Trophoblast cell (in vitro differentiated cells and primary cell): ENCODE measurements around the gene CUBN.

Experiments used
- DNase-seq, 2 donors: peaks; one replicate each; pipeline ENCODE4 v3.0.0-alpha.2; 2016
- H2AFZ ChIP-seq: 2 replicates; pipeline ENCODE4 v1.6.1; 2013; ENCODE audit warnings: low read length, moderate library complexity, mild to moderate bottlenecking; ENCODE audit not compliant: insufficient read depth, poor library complexity
- H2AK5ac ChIP-seq: 2 replicates; pipeline ENCODE4 v1.6.1; 2013; ENCODE audit warnings: mild to moderate bottlenecking, low read length
- H2BK120ac ChIP-seq: 2 replicates; pipeline ENCODE4 v1.6.1; 2013; ENCODE audit warnings: low read length, mild to moderate bottlenecking, moderate library complexity; ENCODE audit not compliant: insufficient read depth, poor library complexity
- H2BK12ac ChIP-seq: 2 replicates; pipeline ENCODE4 v1.6.1; 2013; ENCODE audit warnings: mild to moderate bottlenecking, low read length, moderate library complexity
- H2BK5ac ChIP-seq: 2 replicates; pipeline ENCODE4 v1.6.1; 2013; ENCODE audit warnings: low read length, low read depth, moderate library complexity, mild to moderate bottlenecking; ENCODE audit not compliant: poor library complexity
- H3K14ac ChIP-seq: 2 replicates; pipeline ENCODE4 v1.6.1; 2013; ENCODE audit warnings: mild to moderate bottlenecking, low read length
- H3K18ac ChIP-seq: 2 replicates; pipeline ENCODE4 v1.6.1; 2013; ENCODE audit warnings: mild to moderate bottlenecking, low read length
- H3K23ac ChIP-seq: 2 replicates; pipeline ENCODE4 v1.6.1; 2013; ENCODE audit warnings: low read length
- H3K27ac ChIP-seq: 2 replicates; pipeline ENCODE4 v1.5.1; 2013; ENCODE audit warnings: low read depth, mild to moderate bottlenecking, inconsistent platforms, low read length, moderate library complexity
- H3K27me3 ChIP-seq: 2 replicates; pipeline ENCODE4 v1.6.1; 2013; ENCODE audit warnings: inconsistent platforms, mild to moderate bottlenecking, low read length, moderate library complexity; ENCODE audit not compliant: insufficient read depth
- H3K36me3 ChIP-seq, 2 experiments: 1 replicate in 1 of 2; 2 replicates in 1 of 2; pipeline ENCODE4 v1.6.1; 2013; ENCODE audit warnings: low read length in 2 of 2, mild to moderate bottlenecking in 2 of 2, moderate library complexity in 1 of 2; ENCODE audit not compliant: insufficient read depth in 2 of 2, control insufficient read depth in 1 of 2
- H3K4ac ChIP-seq: 2 replicates; pipeline ENCODE4 v1.6.1; 2013; ENCODE audit warnings: low read depth, mild to moderate bottlenecking, low read length, moderate library complexity
- H3K4me1 ChIP-seq, 2 experiments: 1 replicate in 1 of 2; 2 replicates in 1 of 2; pipeline ENCODE4 v1.6.1; 2013; ENCODE audit warnings: low read length in 2 of 2, mild to moderate bottlenecking in 2 of 2, moderate library complexity in 1 of 2; ENCODE audit not compliant: insufficient read depth in 2 of 2, control insufficient read depth in 1 of 2
- H3K4me2 ChIP-seq: 2 replicates; pipeline ENCODE4 v1.6.1; 2013; ENCODE audit warnings: inconsistent platforms, mild to moderate bottlenecking, low read length, moderate library complexity
- H3K4me3 ChIP-seq: 2 replicates; pipeline ENCODE4 v1.5.1; 2013; ENCODE audit warnings: mild to moderate bottlenecking, low read depth, low read length, inconsistent platforms
- H3K79me1 ChIP-seq: one replicate; pipeline ENCODE4 v1.6.1; 2013; ENCODE audit warnings: low read length
- H3K79me2 ChIP-seq: 2 replicates; pipeline ENCODE4 v1.6.1; 2013; ENCODE audit warnings: low read length, mild to moderate bottlenecking; ENCODE audit not compliant: control insufficient read depth, insufficient read depth, poor library complexity
- H3K9ac ChIP-seq: 2 replicates; pipeline ENCODE4 v1.6.1; 2013; ENCODE audit warnings: mild to moderate bottlenecking, low read length
- H3K9me3 ChIP-seq: 2 replicates; pipeline ENCODE4 v1.6.1; 2013; ENCODE audit warnings: low read depth, mild to moderate bottlenecking, control low read depth, inconsistent platforms, low read length; ENCODE audit not compliant: insufficient read depth
- H4K12ac ChIP-seq: 2 replicates; pipeline ENCODE4 v1.6.1; 2013; ENCODE audit warnings: low read depth, mild to moderate bottlenecking, low read length, moderate library complexity
- H4K8ac ChIP-seq: 2 replicates; pipeline ENCODE4 v1.6.1; 2013; ENCODE audit warnings: low read depth, mild to moderate bottlenecking, low read length, moderate library complexity
- H4K91ac ChIP-seq: one replicate; pipeline ENCODE4 v1.6.1; 2013; ENCODE audit warnings: low read depth, mild to moderate bottlenecking, low read length, moderate library complexity
- WGBS: extraction: QIAGEN DNeasy Blood & Tissue Kit; methylation state at CpG from one replicate; pipeline ENCODE4 v1.1.7; 2013; ENCODE audit warnings: missing lambda C conversion rate; ENCODE audit not compliant: insufficient read length, insufficient coverage; ENCODE audit errors: extremely low coverage; 5-methylcytosine and 5-hydroxymethylcytosine counted together

Gene CUBN

DNA sequence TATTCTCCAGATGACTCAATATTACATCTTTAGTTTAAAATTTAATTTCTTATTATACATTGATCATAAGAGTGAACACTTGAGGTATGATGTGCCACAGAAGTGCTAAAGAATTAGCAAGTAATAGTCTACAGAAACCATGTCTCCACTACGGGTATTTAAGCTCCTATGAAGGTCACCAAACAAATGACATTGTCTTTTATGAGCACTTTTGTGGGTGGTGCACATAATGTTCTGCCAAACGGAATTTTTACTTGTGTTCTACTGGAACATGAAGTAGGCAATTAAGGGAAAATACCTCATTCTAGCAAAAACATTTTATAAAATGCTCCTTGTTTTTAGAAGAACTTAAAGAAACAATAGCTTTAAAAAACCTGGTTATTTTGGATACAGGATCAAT, 27.4 kb upstream of the CUBN start:
- Histone ChIP-seq H3K4me1 (no peaks in the 10 kb centered on the region), H4K91ac (no peak overlapping the region)

DNA sequence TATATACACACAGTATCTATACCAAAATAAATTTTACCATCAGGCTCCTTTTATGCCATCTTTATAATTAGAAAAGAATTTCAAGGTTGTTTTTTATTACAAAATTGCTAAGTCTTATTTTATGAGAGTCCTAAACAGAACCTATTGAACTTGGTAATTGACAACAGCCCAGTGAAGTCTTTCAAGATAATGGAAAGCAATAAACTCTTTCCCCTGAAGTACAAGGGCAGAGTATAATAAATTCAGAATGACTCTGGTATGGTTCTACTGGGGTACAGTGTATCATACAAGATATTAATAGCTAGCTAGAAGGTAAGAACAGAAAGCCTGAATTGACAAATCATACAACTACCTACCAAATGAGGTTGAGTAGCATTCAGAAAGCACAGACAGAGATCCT, 26.2 kb upstream of the CUBN start:
- no peak overlapping the region for H3K18ac ChIP-seq
- no peak overlapping the region for H2BK12ac ChIP-seq
- no peaks in the 10 kb centered on the region for H3K36me3 ChIP-seq
- H3K79me1 ChIP-seq: no peaks in the 10 kb centered on the region
- no peak for DNase-seq
- peaks cover 0 to 2% of the 10 kb centered on the region in 2 experiments for H3K4me1 ChIP-seq
- H3K79me2 ChIP-seq: no peaks in the 10 kb centered on the region
- no peak overlapping the region for H4K12ac ChIP-seq
- H4K8ac ChIP-seq: no peak overlapping the region
- no peak overlapping the region for H3K4me3 ChIP-seq
- H3K27ac ChIP-seq: no peak overlapping the region
- no peak overlapping the region for H3K9ac ChIP-seq
- H2BK5ac ChIP-seq: no peak overlapping the region
- no peaks in the 10 kb centered on the region for H3K9me3 ChIP-seq
- no peak overlapping the region for H2AK5ac ChIP-seq
- no peak overlapping the region for H3K23ac ChIP-seq
- H3K4ac ChIP-seq: no peak overlapping the region
- no peak overlapping the region for H3K4me2 ChIP-seq
- no peak overlapping the region for H4K91ac ChIP-seq
- H2BK120ac ChIP-seq: no peak overlapping the region
- H3K14ac ChIP-seq: no peak overlapping the region
- no peaks in the 10 kb centered on the region for H3K27me3 ChIP-seq
- H2AFZ ChIP-seq: no peak overlapping the region

More for the DNA sequence above, 27.4 kb upstream of the CUBN start:
- no peak for DNase-seq
- H4K12ac ChIP-seq: no peak overlapping the region
- no peak overlapping the region for H2BK12ac ChIP-seq
- no peak overlapping the region for H4K8ac ChIP-seq
- H3K18ac ChIP-seq: no peak overlapping the region
- no peak overlapping the region for H2AK5ac ChIP-seq
- no peaks in the 10 kb centered on the region for H3K27me3 ChIP-seq
- no peak overlapping the region for H3K23ac ChIP-seq
- H3K79me2 ChIP-seq: no peaks in the 10 kb centered on the region
- H2BK120ac ChIP-seq: no peak overlapping the region
- no peak overlapping the region for H3K14ac ChIP-seq
- WGBS: no CpG with 5 or more reads among the region's 2 CpGs
- no peak overlapping the region for H2BK5ac ChIP-seq
- H3K4me2 ChIP-seq: no peak overlapping the region
- H3K4me3 ChIP-seq: no peak overlapping the region
- H3K9ac ChIP-seq: no peak overlapping the region
- H3K36me3 ChIP-seq: no peaks in the 10 kb centered on the region
- no peaks in the 10 kb centered on the region for H3K9me3 ChIP-seq
- H3K79me1 ChIP-seq: no peaks in the 10 kb centered on the region
- no peak overlapping the region for H2AFZ ChIP-seq
- no peak overlapping the region for H3K27ac ChIP-seq
- H3K4ac ChIP-seq: no peak overlapping the region

DNA sequence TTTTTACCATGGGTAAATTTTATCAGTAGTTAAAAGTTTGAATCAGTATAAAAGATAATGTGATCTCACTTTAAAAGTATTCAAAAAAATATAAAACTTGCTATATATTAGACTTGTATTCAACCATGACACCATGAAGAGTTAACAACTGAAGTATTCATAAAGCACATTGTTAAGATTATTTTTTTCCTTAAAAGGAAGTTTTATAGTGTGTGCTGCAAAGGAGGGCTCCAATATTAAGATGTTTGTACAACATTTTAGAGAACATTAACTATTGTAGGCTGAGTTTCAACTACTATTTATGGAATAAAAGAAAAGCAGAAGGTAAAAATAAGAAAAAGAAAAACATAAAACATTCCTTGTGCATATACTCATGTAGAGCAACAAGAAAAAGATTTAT, 24.5 kb upstream of the CUBN start:
- Histone ChIP-seq H3K18ac (no peak overlapping the region), H3K4me1 (peaks cover 0 to 2% of the 10 kb centered on the region in 2 experiments), H3K79me2 (no peaks in the 10 kb centered on the region), H4K8ac (no peak overlapping the region), H2AFZ (no peak overlapping the region), H2BK5ac (no peak overlapping the region), H4K91ac (no peak overlapping the region), H3K14ac (no peak overlapping the region), H2BK12ac (no peak overlapping the region), H3K9ac (no peak overlapping the region), H3K4me2 (no peak overlapping the region), H2AK5ac (no peak overlapping the region), H3K4me3 (no peak overlapping the region), H3K23ac (no peak overlapping the region), H3K36me3 (no peaks in the 10 kb centered on the region), H2BK120ac (no peak overlapping the region), H4K12ac (no peak overlapping the region), H3K27me3 (no peaks in the 10 kb centered on the region), H3K79me1 (no peaks in the 10 kb centered on the region), H3K4ac (no peak overlapping the region), H3K9me3 (no peaks in the 10 kb centered on the region), H3K27ac (no peak overlapping the region)
- DNase-seq: no peak

DNA sequence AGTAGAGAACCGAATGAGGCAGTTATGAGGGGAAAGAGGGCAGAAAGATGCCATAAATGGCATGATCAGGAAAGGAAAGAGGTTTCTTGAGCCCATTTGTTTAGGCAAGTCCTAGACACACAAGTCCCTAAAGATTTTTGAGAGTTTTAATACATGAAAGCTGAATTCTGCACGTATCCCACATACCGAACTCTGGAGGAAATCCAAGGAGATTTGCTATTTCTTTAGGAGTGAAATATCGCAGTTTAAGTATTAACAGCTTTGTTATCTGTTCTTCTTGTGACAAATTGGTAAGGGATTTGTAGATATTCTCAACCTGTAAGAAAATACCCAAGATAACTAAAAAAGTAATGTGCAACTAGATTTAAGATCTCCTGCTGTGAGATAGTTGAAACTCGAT, 23.7 kb upstream of the CUBN start:
- Histone ChIP-seq H3K27me3 (no peaks in the 10 kb centered on the region), H3K23ac (no peak overlapping the region), H4K8ac (no peak overlapping the region), H3K4me2 (no peak overlapping the region), H3K27ac (no peak overlapping the region), H3K4ac (no peak overlapping the region), H2BK12ac (no peak overlapping the region), H3K9ac (no peak overlapping the region), H3K79me2 (no peaks in the 10 kb centered on the region), H3K36me3 (no peaks in the 10 kb centered on the region), H3K18ac (no peak overlapping the region), H3K9me3 (no peaks in the 10 kb centered on the region), H4K12ac (no peak overlapping the region), H2AK5ac (no peak overlapping the region), H3K79me1 (no peaks in the 10 kb centered on the region), H3K14ac (no peak overlapping the region), H3K4me1 (peaks cover 0 to 2% of the 10 kb centered on the region in 2 experiments), H2BK5ac (no peak overlapping the region), H2AFZ (no peak overlapping the region), H2BK120ac (no peak overlapping the region), H4K91ac (no peak overlapping the region), H3K4me3 (no peak overlapping the region)
- DNase-seq: no peak
- WGBS: no CpG with 5 or more reads among the region's 5 CpGs

DNA sequence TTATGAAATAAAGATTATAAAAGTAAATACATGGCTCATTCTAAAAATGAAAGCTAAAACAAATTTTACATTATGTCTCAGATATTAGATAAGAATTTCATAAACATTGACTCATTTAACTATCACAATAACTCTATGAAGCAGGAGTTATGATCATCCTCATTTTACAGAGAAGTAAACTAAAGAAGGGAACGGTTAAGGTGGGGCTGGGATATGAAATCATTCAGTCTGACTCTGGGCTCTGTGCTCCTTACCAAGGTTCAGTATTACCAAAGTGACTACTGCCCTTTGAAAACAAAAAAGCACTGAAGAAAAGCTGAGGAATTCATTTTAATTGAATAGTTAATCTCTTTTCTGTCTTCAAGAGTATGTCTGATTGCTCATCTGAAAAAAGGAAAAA, 22.1 kb upstream of the CUBN start:
- H3K36me3 ChIP-seq: no peaks in the 10 kb centered on the region
- no peak overlapping the region for H3K4ac ChIP-seq
- no CpG with 5 or more reads among the region's 1 CpG for WGBS
- no peak overlapping the region for H2BK12ac ChIP-seq
- H3K4me1 ChIP-seq: peaks cover 0 to 2% of the 10 kb centered on the region in 2 experiments
- H3K79me2 ChIP-seq: no peaks in the 10 kb centered on the region
- no peak overlapping the region for H2BK5ac ChIP-seq
- H3K4me3 ChIP-seq: no peak overlapping the region
- no peak overlapping the region for H4K12ac ChIP-seq
- no peaks in the 10 kb centered on the region for H3K9me3 ChIP-seq
- H2AFZ ChIP-seq: no peak overlapping the region
- no peak overlapping the region for H3K27ac ChIP-seq
- H4K8ac ChIP-seq: no peak overlapping the region
- no peaks in the 10 kb centered on the region for H3K79me1 ChIP-seq
- no peak overlapping the region for H3K18ac ChIP-seq
- no peaks in the 10 kb centered on the region for H3K27me3 ChIP-seq
- no peak for DNase-seq
- H3K4me2 ChIP-seq: no peak overlapping the region
- H3K14ac ChIP-seq: no peak overlapping the region
- H3K23ac ChIP-seq: no peak overlapping the region
- H2BK120ac ChIP-seq: no peak overlapping the region
- H4K91ac ChIP-seq: no peak overlapping the region
- H2AK5ac ChIP-seq: no peak overlapping the region
- H3K9ac ChIP-seq: no peak overlapping the region
